HL-60/S4 (cell line): Measurements from ENCODE around the gene CCDC124.

Experiments used
- in situ Hi-C: fragments of 300-500 bp; cut with MboI; formaldehyde crosslinking; loops from 2 replicates; pipeline ENCODE4 v1.14.3; 2022; ENCODE audit warnings: low sequenced_read_pairs

Gene CCDC124

DNA sequence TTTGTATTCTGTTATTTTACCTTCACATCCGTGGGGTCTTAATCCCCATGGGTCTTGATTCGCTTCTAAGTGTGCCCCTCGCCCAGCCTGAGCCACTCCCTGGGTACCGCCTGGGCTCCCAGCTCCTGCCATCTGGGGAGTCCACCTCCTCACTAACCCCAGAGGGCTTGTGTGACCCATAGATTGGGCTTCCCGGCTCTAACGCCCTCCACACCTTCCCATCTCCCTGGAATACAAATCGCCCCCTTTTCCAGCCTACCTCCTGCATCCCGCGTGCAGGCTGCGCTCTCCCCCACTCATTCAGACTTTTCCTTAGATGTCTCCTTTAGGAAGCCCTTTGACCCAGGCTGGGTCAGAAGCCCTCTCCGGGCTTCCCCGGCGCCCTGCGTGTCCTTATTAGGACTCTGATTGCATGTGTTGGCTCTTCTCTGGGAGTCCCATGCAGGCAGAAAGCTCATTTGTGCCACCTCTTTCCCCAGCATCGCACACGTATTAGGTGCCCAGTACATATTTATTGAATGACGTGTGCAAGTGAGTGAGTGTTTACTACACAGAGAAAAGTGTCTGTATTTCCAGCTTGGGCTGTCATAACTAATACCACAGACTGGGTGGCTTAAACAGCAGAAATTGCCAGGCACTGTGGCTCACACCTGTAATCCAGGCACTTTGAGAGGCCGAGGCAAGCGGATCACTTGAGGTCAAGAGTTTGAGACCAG lies 757 bp downstream of the CCDC124 start:
- in situ Hi-C loops: loop anchor here (25.0 kb wide), 1 partner anchor 129 kb away; no protein-coding TSS in a partner anchor

DNA sequence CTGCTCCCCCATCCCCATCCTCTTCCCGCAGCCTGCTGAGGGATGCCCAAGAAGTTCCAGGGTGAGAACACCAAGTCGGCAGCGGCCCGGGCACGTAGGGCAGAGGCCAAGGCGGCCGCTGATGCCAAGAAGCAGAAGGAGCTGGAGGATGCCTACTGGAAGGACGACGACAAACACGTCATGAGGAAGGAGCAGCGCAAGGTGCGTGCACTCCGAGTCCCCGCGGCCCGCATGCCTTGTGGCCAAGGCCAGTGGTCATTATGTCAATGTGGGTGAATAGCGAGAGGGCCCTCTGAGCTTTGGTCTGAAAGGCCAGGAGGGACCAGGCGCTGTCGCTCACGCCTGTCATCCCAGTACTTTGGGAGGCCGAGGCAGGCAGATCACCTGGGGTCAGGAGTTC lies 3.6 kb downstream of the CCDC124 start:
- in situ Hi-C loops: loop anchor here (5.0 to 25.0 kb wide), 2 partner anchors 56 to 126 kb away; no protein-coding TSS in a partner anchor

- in situ Hi-C loops: loop anchor here (5.0 to 25.0 kb wide), 2 partner anchors 55 to 125 kb away; no protein-coding TSS in a partner anchor
Observed at GRCh38 chr19:17937371-17937900, 4.6 kb downstream of the CCDC124 start.

DNA sequence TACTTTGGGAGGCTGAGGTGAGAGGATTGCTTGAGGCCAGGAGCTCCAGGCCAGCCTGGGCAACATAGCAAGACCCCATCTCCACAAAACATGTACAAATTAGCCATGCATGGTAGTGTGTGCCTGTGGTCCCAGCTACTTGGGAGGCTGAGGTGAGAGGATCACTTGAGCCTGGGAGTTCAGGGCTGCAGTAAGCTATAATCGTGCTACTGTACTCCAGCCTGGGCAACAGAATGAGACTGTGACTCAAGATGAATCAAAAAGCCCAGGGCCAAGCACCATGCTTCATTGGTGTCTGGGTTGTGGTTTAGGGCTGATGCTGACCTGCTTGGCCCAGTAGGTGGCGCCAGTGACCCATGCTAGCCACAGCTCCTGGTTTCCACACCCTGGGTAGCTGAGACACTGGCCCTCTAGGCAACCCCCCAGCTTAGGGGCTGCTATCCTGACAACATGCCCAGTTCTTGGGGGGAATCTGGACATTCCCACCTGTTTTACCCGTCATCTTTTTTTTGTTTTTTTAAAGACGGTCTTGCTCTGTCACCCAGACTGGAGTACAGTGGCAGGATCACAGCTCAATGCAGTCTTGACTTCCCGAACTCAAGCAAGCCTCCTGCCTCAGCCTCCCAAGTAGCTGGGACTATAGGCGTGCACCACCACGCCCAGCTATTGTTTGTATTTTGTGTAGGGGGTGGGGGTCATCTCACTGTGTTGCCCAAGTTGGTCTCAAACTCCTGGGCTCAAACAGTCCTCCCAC lies 5.5 kb downstream of the CCDC124 start:
- in situ Hi-C loops: loop anchor here (5.0 to 25.0 kb wide), 2 partner anchors 54 to 124 kb away; no protein-coding TSS in a partner anchor

- in situ Hi-C loops: loop anchor here (25.0 kb wide), 1 partner anchor 120 kb away; no protein-coding TSS in a partner anchor
Observed at GRCh38 chr19:17942181-17942580, 9.4 kb downstream of the CCDC124 start.

DNA sequence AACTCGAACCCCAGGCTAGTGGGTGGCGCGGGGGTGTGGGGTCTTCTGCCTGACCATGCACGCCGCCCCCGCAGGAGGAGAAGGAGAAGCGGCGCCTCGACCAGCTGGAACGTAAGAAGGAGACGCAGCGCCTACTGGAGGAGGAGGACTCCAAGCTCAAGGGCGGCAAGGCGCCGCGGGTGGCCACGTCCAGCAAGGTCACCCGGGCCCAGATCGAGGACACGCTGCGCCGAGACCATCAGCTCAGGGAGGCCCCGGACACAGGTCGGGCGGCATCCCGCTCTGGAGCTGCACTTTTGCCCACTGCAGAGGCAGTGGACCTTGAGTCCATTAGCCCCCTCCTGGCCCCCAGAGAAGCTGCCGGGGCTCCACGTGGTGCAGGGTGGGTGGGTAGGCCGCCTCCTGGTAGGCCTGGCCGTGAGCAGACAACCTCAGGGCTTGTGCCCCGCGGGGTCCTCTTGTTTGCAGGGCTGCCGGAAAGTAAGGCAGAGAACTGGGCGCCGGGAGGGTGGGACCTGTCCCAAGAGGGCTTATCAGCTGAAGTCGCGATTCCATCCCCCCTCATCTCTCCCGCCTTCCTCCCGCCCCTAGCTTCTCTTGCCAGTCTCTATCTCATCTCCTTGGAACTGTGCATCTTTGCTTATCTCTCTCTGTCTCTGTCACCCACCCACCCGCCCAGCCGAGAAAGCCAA lies 9.9 kb downstream of the CCDC124 start:
- in situ Hi-C loops: loop anchor here (25.0 kb wide), 1 partner anchor 120 kb away; no protein-coding TSS in a partner anchor

GRCh38 chr19:17943274-17944221 lies 10.7 kb downstream of the CCDC124 start:
- in situ Hi-C loops: loop anchor here (25.0 kb wide), 1 partner anchor 119 kb away; no protein-coding TSS in a partner anchor

DNA sequence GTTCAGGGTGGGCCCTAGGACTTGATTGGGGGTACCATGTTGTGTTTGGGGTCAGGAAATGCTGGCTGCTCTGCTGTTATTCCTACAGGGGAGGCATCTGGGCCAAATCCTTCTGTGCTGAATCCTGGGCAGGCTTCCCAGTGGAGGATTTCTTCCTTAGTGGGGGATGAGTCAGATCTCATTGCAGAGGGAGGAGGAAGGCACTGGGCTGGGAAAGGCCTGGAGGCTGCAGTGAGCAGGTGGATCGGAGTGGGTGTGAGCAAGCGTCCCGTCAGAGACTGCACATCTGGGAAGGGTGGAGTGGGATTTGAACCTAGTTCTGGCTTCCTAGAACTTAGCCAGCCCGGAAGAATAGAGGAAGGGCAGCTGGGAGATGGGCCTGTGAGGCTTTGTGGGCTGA lies 11.5 kb downstream of the CCDC124 start:
- in situ Hi-C loops: loop anchor here (25.0 kb wide), 1 partner anchor 118 kb away; no protein-coding TSS in a partner anchor

DNA sequence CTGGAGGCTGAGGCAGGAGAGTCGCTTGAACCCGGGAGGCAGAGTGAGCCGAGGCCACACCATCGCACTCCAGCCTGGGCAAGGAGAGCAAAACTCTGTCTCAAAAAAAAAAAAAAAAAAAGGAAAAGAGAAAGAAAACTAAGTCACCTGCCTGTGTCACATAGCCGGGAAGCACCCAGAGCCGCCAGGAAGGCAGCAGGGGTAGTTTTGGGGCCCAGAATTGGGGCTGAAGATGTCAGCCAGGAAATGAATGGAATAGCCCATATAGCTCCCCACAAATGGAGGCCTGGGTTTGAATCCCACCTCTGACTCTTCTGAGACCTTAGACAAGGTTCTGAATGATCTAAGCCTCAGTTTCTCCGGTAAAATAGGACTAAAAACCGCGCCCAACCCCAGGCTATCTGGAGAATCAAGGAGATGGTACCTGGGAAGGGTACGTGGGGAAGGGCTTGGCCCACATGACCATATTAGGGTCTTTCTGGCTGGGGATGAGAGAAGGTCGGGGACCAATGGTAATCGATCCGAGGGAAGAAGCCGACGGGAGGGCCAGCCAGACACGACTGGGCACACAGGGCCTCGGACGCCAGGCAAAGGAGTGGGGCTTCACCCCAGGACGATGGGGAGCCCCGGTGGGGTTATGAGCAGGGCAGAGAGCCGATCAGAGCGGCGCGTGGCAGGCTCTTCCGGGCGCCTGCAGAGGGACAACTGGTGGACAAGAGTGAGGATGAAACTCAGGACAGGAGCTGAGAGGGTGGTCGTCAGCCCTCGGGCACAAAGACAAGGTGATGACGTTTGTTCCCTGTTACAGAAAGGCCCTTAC lies 14.4 kb downstream of the CCDC124 start:
- in situ Hi-C loops: loop anchor here (25.0 kb wide), 1 partner anchor 115 kb away; no protein-coding TSS in a partner anchor

- in situ Hi-C loops: loop anchor here (25.0 kb wide), 1 partner anchor 114 kb away; no protein-coding TSS in a partner anchor
Observed at GRCh38 chr19:17947815-17948513, 15.1 kb downstream of the CCDC124 start.

DNA sequence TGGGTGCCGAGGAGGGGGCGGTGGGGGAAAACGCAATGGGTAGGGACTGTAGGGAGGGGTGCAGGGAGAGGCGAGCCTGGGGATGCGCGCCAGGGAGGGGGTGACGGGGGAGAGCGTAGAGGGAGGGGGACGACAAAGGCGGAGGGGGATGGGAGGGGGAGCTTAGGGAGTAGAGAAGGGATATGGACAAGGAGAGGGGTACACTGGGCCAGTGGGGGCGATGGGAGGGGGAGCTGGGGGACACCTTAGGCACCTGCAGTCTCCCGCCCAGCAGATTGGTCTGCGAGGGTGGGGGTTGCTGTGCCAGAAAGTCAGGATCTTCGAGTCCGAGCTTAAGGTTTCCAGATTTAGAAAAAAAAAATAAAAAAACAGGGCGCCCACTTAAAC lies 15.7 kb downstream of the CCDC124 start:
- in situ Hi-C loops: loop anchor here (25.0 kb wide), 1 partner anchor 114 kb away; no protein-coding TSS in a partner anchor

- in situ Hi-C loops: loop anchor here (25.0 kb wide), 1 partner anchor 113 kb away; no protein-coding TSS in a partner anchor
Observed at GRCh38 chr19:17948931-17949930, 16.4 kb downstream of the CCDC124 start.

DNA sequence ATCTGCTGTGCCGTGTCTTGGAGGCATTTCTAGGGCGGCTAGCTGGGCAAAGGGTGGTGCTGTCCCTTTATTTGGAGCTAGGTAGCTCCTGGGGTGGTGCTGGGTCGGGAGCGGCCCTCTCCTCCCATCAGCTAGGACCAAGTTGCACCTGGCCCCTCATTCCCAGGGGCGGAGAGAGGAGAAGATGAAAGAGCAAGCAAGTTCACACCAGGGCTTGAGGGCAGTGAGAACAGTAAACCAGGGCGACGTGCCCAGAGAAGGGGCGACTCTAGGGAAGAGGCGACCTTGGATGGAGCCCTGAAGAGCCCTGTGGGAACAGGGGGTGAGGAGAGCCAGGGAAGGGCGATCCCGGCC lies 17.1 kb downstream of the CCDC124 start:
- in situ Hi-C loops: loop anchor here (25.0 kb wide), 1 partner anchor 112 kb away; no protein-coding TSS in a partner anchor

DNA sequence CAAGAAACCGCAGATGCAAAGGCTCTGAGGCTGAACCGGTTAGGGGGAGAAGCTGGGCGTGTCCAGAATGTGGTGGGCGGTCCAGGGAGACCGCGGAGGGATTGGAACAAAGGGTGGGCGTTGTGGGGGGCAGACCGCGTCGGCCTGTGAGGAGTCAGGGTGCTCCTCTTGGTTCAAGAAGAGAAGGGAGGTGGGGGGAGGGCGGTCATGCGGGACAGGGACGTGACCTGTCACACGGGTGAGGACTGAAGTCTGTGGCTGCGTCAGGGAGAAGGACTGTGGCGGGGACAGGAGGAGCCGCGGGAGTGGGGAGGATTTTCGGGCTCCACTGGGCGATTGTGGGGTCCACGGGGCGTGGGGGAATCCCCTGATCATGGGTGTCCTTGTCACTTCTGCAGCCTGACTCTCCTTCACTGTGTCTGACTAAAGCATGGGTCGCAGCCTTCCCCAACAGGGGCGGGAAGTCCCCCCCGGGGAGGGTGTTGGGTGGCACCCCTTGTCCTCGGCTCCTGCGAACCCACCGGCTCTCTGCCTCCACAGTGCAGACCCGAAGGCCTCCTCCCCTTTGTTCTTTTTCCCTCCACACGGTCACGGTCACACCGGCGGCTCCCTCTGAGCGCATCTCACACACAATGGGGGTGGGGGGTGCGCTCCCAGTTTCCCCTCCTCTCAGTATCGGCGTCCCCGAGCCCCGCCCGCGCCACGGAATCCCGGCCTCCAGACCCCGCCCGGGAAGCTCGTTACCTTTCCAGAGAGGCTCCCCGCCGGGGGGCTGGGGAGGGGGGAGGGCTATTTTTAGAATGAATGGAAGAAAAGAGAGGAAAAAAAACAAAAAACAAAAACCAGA lies 17.7 kb downstream of the CCDC124 start:
- in situ Hi-C loops: no loop called here

GRCh38 chr19:17951157-17951989 lies 18.6 kb downstream of the CCDC124 start:
- in situ Hi-C loops: no loop called here
